NCI-H446 (cell line): ENCODE data around the gene MED13L.
"Not testable (repeated sequence)": the region's sequence is repeated elsewhere in the genome, so short reads cannot be mapped to it uniquely, and the experiment has no call there.

Experiments
- DNase-seq, 2 experiments: peaks; one replicate each; lab custom pipeline; 2025; lab: John Stamatoyannopoulos, UW

Gene MED13L

DNA sequence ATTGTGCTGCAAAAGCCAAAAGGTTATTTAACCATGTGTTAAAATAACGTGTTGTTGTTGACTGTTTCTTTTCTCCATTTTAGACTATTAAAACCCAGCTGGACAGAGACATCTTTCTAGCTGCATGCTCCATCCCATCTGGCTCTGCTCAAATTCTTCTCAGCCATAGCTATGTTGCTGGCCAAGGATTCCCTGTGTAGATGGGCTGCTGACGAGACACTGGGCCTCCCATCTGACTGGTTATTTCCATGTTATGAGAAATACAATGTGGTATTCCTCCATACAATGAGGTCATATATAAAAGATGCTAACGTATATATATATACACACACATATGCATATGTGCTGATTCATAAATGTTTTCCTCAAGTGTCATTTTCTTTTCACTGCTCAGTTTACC is 30.1 kb downstream of the MED13L start:
- peak in 1 of 2 experiments; percentile 72 for DNase-seq

DNA sequence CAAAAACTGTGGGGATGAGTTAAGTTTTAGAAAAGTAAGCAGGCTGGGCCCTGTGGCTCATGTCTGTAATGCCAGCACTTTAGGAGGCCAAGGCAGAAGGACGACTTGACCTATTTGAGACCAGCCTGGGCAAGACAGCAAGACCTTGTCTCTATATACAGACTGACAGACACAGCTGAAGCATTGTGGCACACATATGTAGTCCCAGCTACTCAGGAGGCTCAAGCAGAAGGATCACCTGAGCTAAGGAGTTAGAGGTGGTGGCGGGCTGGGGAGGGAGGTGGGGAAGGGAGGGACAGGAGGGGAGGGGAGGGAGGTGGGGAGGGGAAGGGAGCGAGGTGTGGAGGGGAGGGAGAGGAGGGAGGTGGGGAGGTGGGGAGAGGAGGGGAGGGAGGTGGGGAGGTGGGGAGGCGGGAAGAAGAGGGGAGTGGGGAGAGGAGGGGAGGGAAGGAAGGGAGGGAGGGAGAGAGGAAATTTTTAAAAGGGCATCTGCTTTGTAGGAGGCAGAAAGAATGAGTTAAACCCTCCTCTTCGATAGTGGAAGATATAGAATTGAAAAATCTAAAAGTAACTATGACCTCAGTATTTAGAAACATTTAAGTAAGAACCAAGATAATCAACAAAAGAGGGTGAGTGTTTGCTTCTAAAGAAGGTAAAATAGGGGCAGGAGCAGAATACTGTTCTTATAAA is 30.9 kb downstream of the MED13L start:
- no peak for DNase-seq

DNA sequence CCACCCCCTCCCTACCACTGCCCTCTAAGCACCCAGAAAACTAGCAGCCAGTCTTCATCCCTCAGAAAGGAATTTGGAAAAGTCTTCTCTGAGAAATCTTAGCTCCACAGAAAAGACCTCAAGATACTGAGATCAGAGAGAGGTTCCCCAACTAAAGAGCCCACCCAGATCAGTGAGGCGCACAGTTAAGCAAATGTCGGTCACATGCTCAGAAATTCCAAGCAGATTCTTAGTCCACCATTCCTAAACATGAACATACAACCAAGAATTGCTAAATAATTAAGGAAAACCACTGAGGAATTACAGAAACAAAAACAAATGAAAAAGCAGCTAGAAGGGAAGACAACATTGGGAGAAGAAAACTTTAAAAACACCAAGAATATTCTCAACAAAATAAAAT is 32.3 kb downstream of the MED13L start:
- no peak for DNase-seq

DNA sequence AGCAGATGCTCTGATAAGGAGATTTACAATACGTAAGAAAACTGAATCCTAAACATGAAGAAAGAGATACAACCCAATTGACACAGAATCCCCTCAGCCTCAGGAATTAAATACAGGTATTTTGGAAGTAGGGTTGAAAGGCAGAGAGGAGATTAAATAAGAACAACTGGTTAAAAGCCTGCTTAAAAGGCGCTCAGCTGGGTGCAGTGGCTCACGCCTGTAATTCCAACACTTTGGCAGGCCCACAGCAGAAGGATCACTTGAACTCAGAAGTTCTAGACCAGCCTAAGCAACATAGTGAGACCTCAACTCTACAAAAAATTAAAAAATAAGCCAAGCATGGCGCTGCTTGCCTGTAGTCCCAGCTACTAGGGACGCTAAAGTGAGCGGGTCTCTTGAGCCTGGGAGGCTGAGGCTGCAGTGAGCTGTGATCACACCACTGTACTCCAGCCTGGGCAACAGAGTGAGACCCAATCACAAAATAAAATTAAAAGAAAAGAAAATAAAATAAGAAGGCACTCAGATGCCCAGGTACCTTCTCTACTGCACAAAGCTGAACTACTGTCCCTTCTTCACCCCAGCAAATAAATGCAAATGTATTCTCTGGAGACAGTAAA is 32.9 kb downstream of the MED13L start:
- DNase-seq, result no peak

DNA sequence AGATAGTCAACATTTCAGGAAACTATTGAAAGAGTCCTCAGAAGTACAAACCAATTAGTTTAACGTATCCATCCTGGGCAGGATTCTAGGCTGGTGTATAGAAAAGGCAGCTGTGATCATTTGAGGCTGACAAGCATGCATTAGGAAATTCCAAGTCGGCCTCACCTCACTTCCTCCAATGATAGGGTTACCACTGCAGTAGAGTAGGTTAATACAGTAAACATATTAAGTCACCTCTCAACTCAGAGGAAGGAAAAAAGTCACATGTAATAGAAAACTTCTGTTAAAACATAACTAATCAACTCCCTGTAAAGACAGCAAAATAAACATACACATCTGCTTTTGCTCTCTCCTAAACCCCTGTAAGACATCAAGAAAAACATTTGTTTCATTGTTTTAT is 33.5 kb downstream of the MED13L start:
- no peak for DNase-seq

DNA sequence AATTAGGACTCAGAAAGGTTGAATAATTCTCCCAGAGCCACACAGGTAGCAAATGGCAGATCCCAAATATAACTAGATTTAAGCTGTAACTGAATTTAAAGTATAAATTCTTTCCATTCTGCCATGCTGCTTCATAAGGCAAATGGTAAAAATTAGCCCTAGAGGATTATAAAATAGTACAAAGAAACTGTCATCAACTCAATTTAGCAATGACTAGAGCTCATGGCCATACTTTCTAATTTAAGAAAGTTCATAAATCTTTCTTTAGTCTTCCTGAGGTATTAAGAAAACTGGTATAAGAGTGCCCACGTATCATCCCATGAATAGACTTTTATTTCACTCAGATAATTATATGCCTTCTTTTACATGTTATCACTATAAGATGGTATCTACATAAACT is 34.8 kb downstream of the MED13L start:
- no peak for DNase-seq

DNA sequence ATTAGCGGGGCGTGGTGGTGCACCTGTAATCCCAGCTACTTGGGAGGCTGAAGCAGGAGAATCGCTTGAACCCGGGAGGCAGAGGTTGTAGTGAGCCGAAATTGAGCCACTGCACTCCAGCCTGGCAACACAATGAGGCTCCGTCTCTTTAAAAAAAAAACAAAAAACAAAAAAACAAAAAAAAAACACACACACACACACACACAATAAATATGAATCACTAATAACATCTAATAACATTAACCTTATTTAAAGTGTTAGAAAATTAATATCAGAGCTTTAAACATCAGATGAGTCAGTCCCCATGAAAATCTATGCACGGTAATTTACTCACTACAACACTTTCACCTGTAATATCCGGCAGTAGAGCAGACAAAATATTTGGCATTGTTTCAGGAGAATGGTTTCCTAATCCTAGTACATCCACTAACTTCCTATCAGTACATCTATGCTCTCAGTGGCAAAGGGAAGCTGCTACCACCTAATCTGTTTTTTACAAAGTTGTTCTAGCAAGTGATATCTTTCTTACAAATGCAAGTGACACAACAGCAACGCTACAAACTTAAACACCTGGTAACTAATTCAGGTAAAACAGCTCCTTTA is 36.2 kb downstream of the MED13L start:
- DNase-seq, result no peak

DNA sequence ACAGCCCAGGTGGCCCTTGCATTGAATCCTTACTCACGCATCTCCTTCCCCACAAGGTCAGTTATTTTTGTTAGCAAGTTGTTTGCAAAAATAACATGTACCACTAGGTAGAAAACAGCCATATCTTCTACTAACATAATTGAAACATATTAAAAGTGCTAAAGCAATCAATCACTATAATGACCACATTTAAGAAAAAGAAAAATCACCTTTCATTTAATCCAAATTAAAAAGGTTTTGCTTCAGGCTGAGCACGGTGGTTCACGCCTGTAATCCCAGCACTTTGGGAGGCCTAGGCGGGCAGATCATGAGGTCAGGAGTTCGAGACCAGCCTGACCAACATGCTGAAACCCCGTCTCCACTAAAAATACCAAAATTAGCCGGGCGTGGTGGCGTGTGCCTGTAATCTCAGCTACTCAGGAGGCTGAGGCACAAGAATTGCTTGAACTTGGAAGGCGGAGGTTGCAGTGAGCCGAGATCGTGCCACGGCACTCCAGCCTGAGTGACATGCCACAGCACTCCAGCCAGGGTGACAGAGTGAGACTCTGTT is 38.8 kb downstream of the MED13L start:
- not testable (repeated sequence) for DNase-seq

DNA sequence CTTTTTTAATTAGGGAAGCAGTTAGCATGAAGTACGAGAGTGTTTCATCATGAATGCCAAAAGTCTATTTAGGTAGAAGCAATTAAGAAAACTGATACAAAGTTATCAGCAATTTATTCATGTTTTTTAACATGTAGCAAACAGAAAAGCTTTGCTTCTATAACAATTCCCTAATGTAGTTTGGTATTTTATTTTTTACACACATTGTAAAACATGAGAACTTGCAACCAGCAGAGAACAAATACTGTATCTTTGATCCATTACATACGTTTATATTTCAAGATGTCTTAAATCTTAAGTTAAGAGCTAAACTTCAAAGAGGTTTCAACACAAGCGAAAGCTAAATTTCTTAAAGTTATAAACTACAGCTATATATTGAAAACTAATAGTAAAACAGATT is 39.3 kb downstream of the MED13L start:
- DNase-seq, result no peak

DNA sequence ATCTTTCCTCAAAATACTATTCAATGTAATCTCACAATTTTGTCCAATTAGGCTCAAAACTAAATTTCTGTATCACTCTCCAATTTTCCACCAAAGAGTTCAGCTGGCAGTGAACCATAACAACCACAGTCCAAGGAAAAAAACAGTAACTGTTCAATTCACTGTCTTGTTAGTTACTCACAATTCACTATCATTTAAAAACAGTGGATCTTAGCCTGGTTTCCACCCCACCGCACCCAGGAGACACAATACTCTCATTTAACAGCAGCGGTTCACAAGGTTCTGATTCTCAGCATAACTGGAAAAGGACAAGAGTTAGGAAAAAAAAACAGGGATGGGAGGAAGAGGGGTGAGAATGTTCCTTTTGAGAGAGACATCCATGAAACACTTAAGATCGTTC is 40.5 kb downstream of the MED13L start:
- DNase-seq, result no peak

DNA sequence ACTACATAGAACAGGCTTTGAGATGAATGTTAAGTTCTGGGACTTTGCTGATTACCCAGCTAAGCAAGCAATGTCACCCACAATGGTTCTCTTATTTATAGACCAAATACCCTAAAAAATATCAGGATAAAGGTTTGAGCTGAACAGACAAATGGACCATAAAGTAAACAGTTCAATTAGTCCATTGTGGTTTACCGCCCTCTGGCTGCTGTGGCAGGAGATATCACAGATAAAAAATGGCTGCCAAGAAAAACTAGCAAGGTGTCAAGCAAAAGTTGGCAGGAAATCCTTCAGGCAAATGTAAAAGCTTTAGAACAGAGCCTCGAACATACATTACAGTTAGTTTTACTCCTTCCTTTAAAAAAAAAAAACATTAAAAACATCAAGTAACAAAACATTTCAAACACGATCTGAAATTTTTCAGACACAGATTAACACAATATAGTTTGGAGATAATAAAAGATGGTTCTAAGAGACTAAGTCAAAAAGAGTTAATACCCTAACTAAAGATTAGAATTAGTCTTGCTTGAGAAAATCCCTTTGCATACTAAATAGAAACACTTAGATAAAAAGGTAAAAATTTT is 41.3 kb downstream of the MED13L start:
- DNase-seq, result peak; percentile 17 to 74

DNA sequence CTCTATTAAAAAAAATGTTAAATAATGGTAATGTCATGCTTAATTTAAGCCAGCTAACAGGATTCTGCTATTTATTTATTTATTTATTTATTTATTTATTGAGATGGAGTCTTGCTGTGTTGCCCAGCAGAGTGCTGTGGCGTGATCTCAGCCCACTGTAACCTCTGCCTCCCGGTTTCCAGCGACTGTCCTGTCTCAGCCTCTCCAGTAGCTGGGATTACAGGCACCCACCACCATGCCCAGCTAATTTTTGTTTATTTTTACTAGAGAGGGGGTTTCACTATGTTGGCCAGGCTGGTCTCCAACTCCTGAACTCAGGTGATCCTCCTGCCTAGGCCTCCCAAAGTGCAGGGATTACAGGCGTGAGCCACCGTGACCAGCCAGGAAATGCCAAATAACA is 43.3 kb downstream of the MED13L start:
- not testable (repeated sequence) for DNase-seq

DNA sequence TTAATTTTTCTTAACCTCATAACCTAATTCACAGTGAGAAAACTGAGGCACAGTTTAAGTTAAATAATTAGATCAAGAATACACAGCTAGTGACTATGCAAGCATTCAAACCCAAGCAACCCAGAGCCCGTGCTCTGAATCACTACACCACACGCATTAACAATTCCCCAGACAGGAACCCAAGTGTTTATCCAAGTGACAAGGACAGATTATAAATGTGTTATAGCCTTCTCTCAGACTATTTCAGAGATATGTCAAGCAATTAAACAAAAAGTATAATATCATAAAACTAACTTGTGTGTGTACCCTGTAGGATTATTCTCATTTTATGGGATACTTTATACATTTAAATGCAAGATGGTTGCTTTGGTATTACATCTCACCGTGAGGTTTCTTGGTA is 43.8 kb downstream of the MED13L start:
- DNase-seq, result no peak

DNA sequence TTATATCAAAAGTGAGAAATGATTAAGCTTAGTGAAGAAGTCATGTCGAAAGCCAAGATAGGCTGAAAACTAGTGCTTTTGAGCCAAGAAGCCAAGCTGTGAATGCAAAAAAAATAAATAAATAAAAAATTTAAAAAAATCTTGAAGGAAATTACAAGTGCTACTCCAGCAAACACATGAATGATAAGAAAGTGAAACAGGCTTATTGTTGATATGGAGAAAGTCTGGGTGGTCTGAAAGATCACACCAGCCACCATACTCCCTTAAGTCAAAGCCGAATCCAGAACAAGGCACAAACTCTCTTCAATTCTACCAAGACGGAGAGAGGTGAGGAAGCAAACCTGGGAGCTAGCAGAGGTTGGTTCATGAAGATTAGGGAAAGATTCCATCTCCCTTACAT is 49.7 kb downstream of the MED13L start:
- no peak for DNase-seq

DNA sequence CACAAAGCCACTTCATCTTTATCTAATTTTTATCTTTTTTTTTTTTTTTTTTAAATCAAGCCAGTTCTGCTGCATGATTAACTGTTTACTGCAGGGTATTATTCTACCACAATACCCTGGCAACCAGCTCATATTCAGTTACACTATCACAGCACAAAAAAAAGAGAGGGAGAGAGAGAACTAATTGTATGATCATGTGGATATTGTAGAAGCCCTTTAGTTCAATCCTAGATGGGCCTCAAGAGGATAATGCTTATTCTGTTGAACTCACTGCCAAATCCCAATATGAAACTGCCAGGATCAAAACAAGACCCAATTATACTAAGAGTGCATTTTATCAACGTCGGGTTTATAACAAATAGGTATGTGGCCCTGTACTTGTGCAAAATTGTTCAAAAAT is 51.5 kb downstream of the MED13L start:
- no peak for DNase-seq

DNA sequence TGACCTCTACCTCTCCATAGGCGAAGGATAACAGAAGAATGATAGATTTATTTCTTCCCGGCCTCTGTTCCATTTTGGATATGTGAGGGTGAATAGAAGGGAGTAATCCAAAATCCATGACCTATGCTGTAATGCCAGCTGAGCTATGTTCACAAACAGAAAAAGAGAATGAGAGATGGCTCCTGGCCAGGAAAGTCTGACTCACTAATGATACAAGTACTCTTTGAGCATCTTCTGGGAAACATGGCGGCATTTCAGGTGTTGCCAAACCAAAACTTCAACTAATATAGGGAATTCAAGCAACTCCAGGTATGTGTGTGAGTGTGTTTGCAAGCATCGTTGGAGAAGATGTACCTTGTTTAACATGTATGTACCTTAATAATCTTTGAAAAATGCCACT is 55.1 kb downstream of the MED13L start:
- peak; percentile 59 to 75 for DNase-seq

DNA sequence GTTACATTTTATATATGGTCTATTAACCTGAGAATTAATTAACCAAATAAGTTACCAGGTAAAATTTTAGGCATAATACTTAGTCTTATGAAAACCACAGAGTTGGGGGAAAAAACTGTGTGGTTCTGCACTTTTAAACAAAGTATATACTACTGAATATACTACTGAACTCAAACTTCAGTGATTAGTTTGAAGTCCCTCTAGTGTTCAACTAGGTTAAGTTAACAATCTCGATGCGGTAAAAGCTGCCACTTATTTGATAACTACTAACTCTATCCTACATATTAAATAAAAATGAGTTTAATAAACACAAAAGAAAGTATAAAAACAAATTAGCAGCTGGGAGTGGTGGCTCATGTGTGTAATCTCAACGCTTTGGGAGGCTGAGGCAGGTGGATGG is 56.7 kb downstream of the MED13L start:
- DNase-seq, result no peak

DNA sequence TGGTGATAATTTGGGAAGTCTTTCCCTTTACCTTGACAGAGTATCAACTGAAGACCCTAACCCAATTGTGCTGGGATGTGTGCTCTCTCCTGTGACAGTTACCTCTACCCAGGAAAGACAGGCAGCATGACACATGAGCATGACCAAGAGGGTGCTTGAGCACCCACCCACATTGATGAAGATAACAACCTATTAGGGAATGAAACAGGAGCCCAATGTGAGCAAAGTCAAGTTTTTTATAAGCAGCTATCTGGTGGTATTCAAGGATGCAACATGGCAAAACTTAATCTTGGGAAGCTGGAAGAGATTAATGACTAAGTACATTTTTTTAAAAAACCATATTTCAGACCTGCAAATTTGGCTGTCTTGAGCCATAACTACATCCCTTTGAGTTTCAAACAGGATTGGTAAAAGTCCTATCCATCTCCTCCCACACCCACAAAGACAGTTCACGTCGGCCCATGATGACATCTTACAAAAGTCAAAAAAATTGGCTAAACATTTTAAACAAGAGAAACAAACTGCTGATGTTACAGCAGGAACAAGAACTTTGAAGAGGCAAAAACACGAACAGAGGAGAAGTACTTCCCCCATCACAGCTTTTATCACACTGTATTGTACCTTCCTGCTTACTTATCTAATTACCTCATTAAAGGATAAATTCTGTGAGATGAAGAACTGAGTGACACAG is 60.3 kb downstream of the MED13L start:
- no peak for DNase-seq

DNA sequence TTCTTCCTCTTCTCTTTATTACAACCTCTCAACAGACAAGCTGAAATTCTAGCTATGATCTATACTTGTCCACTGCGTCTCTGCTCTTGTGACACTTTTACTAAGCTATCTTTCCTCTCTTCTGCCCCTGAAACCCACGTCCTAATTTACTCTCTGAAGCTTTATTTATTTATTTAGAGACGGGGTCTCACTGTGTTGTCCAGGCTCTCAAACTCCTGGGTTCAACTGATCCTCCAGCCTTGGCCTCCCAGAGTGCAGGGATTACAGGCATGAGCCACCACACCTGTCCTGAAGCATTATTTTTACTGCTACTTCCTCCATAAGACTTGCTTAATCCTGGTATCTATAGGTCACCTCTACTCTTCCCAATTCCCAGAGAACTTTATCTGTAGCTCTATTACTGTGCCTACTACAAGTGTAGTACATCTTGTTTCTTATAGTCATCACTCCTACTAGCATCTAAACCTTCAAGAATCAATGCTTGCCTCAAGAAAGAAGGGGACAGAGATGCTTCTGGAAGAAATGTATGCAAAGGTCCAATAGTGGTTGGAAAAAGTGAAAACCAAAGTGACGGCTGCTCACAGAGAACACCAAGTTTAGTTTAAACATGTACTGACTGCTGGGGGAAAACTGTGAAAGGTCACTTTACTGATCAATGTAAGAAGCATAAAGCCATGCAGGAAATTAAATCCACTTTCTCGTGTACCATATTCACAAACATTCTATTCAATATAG is 61.3 kb downstream of the MED13L start:
- no peak for DNase-seq

DNA sequence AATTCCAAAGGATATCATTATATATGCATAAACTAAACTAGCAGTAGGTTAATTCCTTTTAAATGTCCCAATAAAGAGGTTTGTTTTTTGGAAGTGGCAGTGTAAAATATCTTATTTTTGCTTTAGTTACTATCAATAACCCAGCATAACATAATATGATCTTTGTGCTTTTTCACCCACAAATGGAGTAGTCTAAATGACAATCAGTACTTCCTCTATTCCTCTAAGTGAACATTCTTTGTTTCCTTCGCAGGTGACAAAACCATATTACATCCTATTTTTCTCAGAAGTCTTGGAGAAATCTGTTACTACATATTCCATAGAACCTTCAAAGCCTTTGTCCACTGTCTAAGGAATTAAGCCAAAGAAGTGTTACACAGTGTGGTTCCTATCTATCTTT is 62.5 kb downstream of the MED13L start:
- no peak for DNase-seq

DNA sequence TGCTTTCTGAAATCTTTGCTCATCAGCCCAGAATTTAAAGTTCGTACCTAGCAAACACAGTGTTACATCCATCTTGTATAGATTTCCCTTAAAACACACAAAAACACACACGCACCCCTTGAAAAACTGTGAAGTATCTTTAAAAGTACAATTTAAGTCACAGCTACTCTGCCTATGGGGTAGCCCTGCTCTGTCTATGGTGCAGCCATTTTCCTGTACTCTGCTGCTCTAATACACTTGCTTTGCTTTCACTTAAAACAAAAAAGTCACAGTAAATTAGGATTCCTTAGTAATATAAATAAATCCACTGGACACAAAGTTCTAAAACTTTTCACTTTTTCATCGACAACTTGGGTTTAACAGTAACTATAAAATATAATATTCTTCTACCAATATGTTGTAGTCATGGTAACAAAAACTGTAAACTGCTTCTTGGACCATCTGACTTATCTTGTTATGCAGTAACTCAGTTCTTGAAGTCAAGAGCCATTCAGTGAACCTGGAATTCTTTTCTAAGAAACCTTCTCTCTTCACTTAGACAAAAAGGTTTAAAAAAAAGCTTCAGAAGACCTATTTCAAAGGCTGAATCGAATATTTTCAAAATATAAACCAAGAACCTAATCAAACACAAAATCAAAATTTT is 63.5 kb downstream of the MED13L start:
- DNase-seq, result no peak
